GDM1 (cell line): Measurements from ENCODE around the gene GPR176.
A peak's percentile ranks its signal among the peaks of the same experiment; 100 is the strongest.

Experiments used
- DNase-seq: peaks from one replicate; lab custom pipeline; 2025; lab: John Stamatoyannopoulos, UW

Gene GPR176

GRCh38 chr15:39804026-39804425 lies 116.0 kb downstream of the GPR176 start:
- no peak for DNase-seq

- no peak for DNase-seq
Measured at GRCh38 chr15:39803016-39803415, 117.0 kb downstream of the GPR176 start.

GRCh38 chr15:39801641-39802309 lies 118.3 kb downstream of the GPR176 start:
- DNase-seq, result no peak

- no peak for DNase-seq
Measured at GRCh38 chr15:39799552-39800011, 120.5 kb downstream of the GPR176 start.

GRCh38 chr15:39798382-39798781 lies 121.7 kb downstream of the GPR176 start:
- no peak for DNase-seq

- no peak for DNase-seq
Measured at GRCh38 chr15:39797407-39797806, 122.7 kb downstream of the GPR176 start.

- DNase-seq, result no peak
Measured at GRCh38 chr15:39796601-39797000, 123.5 kb downstream of the GPR176 start.

- no peak for DNase-seq
Measured at GRCh38 chr15:39795486-39795885, 124.6 kb downstream of the GPR176 start.

- no peak for DNase-seq
Measured at GRCh38 chr15:39794954-39795353, 125.1 kb downstream of the GPR176 start.

- no peak for DNase-seq
Measured at GRCh38 chr15:39793923-39794322, 126.1 kb downstream of the GPR176 start.

- no peak for DNase-seq
Measured at GRCh38 chr15:39792844-39793335, 127.2 kb downstream of the GPR176 start.

- DNase-seq, result no peak
Measured at GRCh38 chr15:39792025-39792843, 127.8 kb downstream of the GPR176 start.

GRCh38 chr15:39789736-39790135 lies 130.3 kb downstream of the GPR176 start:
- DNase-seq, result no peak

GRCh38 chr15:39788800-39789565 lies 131.1 kb downstream of the GPR176 start:
- DNase-seq, result no peak

- DNase-seq, result no peak
Measured at GRCh38 chr15:39788108-39788507, 132.0 kb downstream of the GPR176 start.

GRCh38 chr15:39787479-39787878 lies 132.6 kb downstream of the GPR176 start:
- DNase-seq, result no peak

GRCh38 chr15:39786447-39787056 lies 133.5 kb downstream of the GPR176 start:
- DNase-seq, result peak; percentile 10

- no peak for DNase-seq
Measured at GRCh38 chr15:39785841-39786240, 134.2 kb downstream of the GPR176 start.

GRCh38 chr15:39785139-39785538 lies 134.9 kb downstream of the GPR176 start:
- DNase-seq, result no peak

- no peak for DNase-seq
Measured at GRCh38 chr15:39784638-39785037, 135.4 kb downstream of the GPR176 start.

- DNase-seq, result no peak
Measured at GRCh38 chr15:39784125-39784524, 135.9 kb downstream of the GPR176 start.

- DNase-seq, result no peak
Measured at GRCh38 chr15:39783244-39783820, 136.7 kb downstream of the GPR176 start.
